OCI-LY1 (cell line): ENCODE measurements around the gene SLK.

Source experiments
- H2AFZ ChIP-seq: fragments of 200-600 bp; sonication (generic), shearing (Covaris generic); 2 replicates; pipeline ENCODE4 v1.6.0; 2014; ENCODE audit warnings: antibody characterized with exemption, mild to moderate bottlenecking, low read length
- H3F3A ChIP-seq: fragments of 200-600 bp; sonication (generic), shearing (Covaris generic); 2 replicates; pipeline ENCODE4 v1.6.0; 2014; ENCODE audit warnings: mild to moderate bottlenecking, antibody characterized with exemption, low read length, moderate library complexity; ENCODE audit not compliant: insufficient read depth
- H3K27ac ChIP-seq: fragments of 200-600 bp; sonication (generic); 2 replicates; pipeline ENCODE4 v1.5.1; 2014; ENCODE audit warnings: low read length, mixed run types, mild to moderate bottlenecking, low read depth; ENCODE audit not compliant: poor library complexity, severe bottlenecking
- H3K27me3 ChIP-seq: fragments of 200-600 bp; sonication (generic); 2 replicates; pipeline ENCODE4 v1.6.0; 2014; ENCODE audit warnings: antibody characterized with exemption, mild to moderate bottlenecking, low read length, moderate library complexity; ENCODE audit not compliant: insufficient read depth
- H3K36me3 ChIP-seq: fragments of 200-600 bp; sonication (generic); 2 replicates; pipeline ENCODE4 v1.6.1; 2014; ENCODE audit warnings: mild to moderate bottlenecking, antibody characterized with exemption, low read length, moderate library complexity, mixed read lengths; ENCODE audit not compliant: insufficient read depth
- H3K4me1 ChIP-seq: fragments of 200-600 bp; sonication (generic); 2 replicates; pipeline ENCODE4 v1.5.1; 2014; ENCODE audit warnings: mild to moderate bottlenecking, low read length, moderate library complexity; ENCODE audit not compliant: insufficient read depth, severe bottlenecking
- H3K4me2 ChIP-seq: fragments of 200-600 bp; sonication (generic), shearing (Covaris generic); 2 replicates; pipeline ENCODE4 v1.6.1; 2014; ENCODE audit warnings: low read length
- H3K4me3 ChIP-seq: fragments of 200-600 bp; sonication (generic); 2 replicates; pipeline ENCODE4 v1.5.1; 2014; ENCODE audit warnings: low read length, low read depth, mild to moderate bottlenecking, mixed read lengths; ENCODE audit not compliant: poor library complexity, severe bottlenecking
- H3K79me2 ChIP-seq: fragments of 200-600 bp; shearing (Covaris generic); 2 replicates; pipeline ENCODE4 v1.6.1; 2016; ENCODE audit warnings: mixed run types, low read length, mixed read lengths; ENCODE audit not compliant: insufficient read depth
- H3K9ac ChIP-seq: fragments of 200-600 bp; sonication (generic), shearing (Covaris generic); 2 replicates; pipeline ENCODE4 v1.6.1; 2014; ENCODE audit warnings: mild to moderate bottlenecking, low read length, mixed read lengths
- H3K9me2 ChIP-seq: fragments of 200-600 bp; sonication (generic), shearing (Covaris generic); 2 replicates; pipeline ENCODE4 v1.6.1; 2014; ENCODE audit warnings: low read depth, mild to moderate bottlenecking, low read length, mixed read lengths
- H3K9me3 ChIP-seq: fragments of 200-600 bp; shearing (Covaris generic); 2 replicates; pipeline ENCODE4 v1.6.1; 2014; ENCODE audit warnings: low read length, mixed read lengths
- H4K20me1 ChIP-seq: fragments of 200-600 bp; sonication (generic), shearing (Covaris generic); 2 replicates; pipeline ENCODE4 v1.6.0; 2016; ENCODE audit warnings: mild to moderate bottlenecking, low read length; ENCODE audit not compliant: insufficient read depth
- CTCF ChIP-seq: fragments of 200-600 bp; sonication (generic), shearing (Covaris generic); IDR thresholded peaks from 2 replicates; pipeline ENCODE4 v1.5.1; 2017; ENCODE audit warnings: mild to moderate bottlenecking, antibody characterized with exemption, low read length, moderate library complexity, mixed read lengths
- EZH2 ChIP-seq: fragments of 200-600 bp; sonication (generic), shearing (Covaris generic); IDR thresholded peaks from 2 replicates; pipeline ENCODE4 v1.8.0; 2017; ENCODE audit warnings: borderline replicate concordance, mixed run types, mild to moderate bottlenecking, antibody characterized with exemption, low read length, moderate library complexity, mixed read lengths

Gene SLK

DNA sequence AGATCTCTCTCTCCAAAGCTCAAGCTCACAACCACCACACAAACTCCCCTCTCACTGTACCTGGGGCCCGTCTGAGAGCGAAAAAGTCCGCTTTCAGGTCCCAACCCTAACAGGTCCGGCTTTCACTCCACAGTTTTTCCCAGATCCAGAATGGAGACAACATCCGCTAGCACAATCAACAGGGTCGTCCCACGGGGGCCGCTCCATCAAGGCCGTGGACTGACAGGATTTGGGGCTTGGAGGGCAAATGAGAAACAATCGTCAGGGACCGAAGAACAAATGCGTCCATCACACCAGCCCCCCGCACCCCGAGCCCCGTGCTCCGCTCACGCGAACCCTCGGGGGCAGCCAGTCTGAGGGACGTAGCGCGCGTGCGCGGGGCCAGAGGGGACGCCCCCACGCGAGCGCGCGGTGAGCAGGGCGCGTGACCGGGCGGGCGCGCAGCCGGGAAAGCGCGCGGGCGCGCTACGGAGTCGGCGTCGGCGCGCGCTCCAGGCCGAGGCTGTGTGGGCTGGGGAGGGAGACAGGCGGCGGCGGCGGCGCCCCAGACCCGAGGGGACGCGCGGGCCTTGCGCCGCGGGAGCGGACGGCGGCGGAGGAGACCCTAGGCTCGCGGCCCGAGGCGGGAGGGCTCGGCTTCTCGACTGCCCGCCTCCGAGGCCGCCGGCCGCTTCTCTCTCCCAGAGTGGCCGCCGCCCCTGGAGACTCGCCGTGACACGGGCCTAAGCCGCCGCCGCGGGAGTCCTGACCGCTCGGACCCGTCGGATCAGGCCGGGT lies at the start of gene SLK:
TSS of gene SLK (plus strand) at position 470 of the 777 bp plus-strand sequence. CDS start 606 bp downstream, outside the sequence.
- H3K27ac ChIP-seq, result peak within 1 kb of the TSS; percentile 19
- peak within 1 kb of the TSS; percentile 91 for H2AFZ ChIP-seq
- H3K36me3 ChIP-seq, result no peaks in the 10 kb centered on the region; the same call in 1 of the 2 replicates
- peak within 1 kb of the TSS; percentile 96 for H3K9ac ChIP-seq
- H3K4me3 ChIP-seq, result peak within 1 kb of the TSS; percentile 81
- peaks cover 32% of the 10 kb centered on the region for H3K4me1 ChIP-seq
- H4K20me1 ChIP-seq, result no peaks in the 10 kb centered on the region
- H3K79me2 ChIP-seq, result peaks cover 38% of the 10 kb centered on the region
- TF ChIP-seq EZH2 (no peak), CTCF (no peak)
- H3K9me2 ChIP-seq, result no peaks in the 10 kb centered on the region
- peak within 1 kb of the TSS; percentile 99 for H3K4me2 ChIP-seq
- no peaks in the 10 kb centered on the region for H3K27me3 ChIP-seq
- no peaks in the 10 kb centered on the region for H3K9me3 ChIP-seq
- H3F3A ChIP-seq, result no peaks in the 10 kb centered on the region

DNA sequence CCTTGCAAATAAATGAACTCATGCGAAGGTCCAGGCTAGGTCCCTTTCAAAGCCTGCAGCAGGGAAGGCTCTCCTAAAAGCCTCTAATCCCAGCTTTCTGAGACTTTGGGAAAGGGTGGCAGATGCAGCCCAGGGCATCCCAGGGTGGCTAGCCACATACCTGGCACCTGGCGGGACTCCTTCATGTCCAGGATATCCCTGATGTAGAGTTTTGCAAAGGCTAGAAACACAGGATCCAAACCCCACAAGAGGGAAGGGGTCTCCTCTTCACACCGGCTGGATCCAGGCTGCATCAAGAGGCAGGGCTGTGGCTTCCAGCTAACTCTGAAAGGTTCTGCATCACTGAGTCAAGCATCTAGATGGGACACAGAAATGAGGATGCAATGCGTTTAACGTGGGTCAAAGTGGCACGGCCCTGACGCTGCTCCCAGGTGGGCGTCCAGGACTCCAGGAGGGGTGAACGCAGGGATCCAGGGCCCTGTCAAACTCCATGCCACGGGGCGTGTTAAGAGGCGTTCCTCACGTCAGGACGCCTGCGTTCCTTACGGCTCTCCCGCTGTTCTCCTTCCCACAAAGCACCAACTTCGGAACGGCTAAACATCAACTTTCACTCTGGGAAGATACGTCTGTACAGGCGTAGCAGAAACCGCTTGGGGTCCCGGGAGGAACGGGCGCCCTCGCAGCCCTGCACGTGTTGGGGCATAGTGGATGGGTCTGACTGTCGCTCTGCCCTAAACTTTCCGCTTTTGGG lies 49.5 kb upstream of the SLK start:
- peaks cover 18% of the 10 kb centered on the region for H3K36me3 ChIP-seq

More for the DNA sequence above, 49.5 kb upstream of the SLK start:
- no peak for TF ChIP-seq CTCF
- no peak for TF ChIP-seq EZH2
- H3K79me2 ChIP-seq, result no peaks in the 10 kb centered on the region
- peak overlapping the region; percentile 76 for H3K4me3 ChIP-seq
- no peaks in the 10 kb centered on the region for H4K20me1 ChIP-seq
- H3F3A ChIP-seq, result no peaks in the 10 kb centered on the region
- H3K27me3 ChIP-seq, result no peaks in the 10 kb centered on the region
- peak overlapping the region; percentile 93 for H3K4me2 ChIP-seq
- peak overlapping the region; percentile 86 for H3K9ac ChIP-seq
- H3K27ac ChIP-seq, result peak overlapping the region; percentile 56
- no peak overlapping the region for H2AFZ ChIP-seq
- H3K9me3 ChIP-seq, result peaks cover 3% of the 10 kb centered on the region; the same call in 1 of the 2 replicates
- H3K9me2 ChIP-seq, result no peaks in the 10 kb centered on the region
- peaks cover 33% of the 10 kb centered on the region for H3K4me1 ChIP-seq
